HG02759 (cell line): ENCODE measurements around the gene APOC3.
"Not testable (repeated sequence)": the region's sequence is repeated elsewhere in the genome, so short reads cannot be mapped to it uniquely, and the experiment has no call there.

Source experiments
- ATAC-seq: cut with Tn5 transposase; IDR thresholded peaks from one replicate; pipeline ENCODE4 v1.9.1; 2021; ENCODE audit warnings: mild to moderate bottlenecking, moderate library complexity; ENCODE audit not compliant: unreplicated experiment

Gene APOC3

GRCh38 chr11:116801662-116802061 lies 28.0 kb upstream of the APOC3 start:
- not testable (repeated sequence) for ATAC-seq

DNA sequence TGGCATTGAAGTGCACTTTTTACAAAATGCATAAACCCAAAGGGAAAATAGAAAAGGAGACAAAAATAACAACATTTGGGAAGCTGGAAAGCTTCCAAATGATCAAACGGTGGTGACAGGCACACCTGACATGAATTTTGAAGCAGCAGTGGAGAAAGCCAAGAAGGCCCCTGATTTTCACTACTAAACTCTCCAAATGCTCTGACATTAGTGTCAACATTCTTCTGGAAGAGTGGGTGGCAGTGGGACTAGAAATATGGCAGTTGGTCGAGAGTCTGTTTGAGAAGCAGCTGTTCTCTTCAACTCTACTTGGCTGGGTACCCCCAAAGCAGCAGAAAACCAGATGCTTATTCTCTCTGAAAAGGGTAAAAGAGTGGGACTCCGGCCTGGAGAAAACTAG lies 25.7 kb upstream of the APOC3 start:
- no peak for ATAC-seq

GRCh38 chr11:116807601-116808261 lies 22.0 kb upstream of the APOC3 start:
- no peak for ATAC-seq

- ATAC-seq = no peak
These were observed 21.2 kb upstream of the APOC3 start for GRCh38 chr11:116808262-116809175.

DNA sequence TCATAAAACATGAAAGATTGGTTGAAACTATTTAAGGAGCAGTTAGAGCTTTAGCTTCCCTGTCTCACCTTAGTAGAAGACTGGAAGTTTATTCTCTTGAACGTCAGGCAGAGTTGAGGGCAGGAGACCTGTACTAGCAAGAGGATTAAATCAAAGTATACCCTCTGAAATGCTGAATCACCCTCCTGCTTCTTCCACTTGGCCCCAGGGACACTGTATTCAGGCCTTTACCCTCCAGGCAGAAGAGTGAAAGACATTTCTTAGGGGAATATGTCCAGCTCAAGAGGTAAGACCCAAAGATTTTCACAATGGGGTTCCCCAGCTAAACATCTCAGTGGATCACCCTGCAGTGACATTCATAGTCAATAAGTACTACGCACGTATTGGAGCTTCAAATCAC lies 18.5 kb upstream of the APOC3 start:
- no peak for ATAC-seq

- ATAC-seq = no peak
These were observed 17.6 kb upstream of the APOC3 start for GRCh38 chr11:116812109-116812508.

DNA sequence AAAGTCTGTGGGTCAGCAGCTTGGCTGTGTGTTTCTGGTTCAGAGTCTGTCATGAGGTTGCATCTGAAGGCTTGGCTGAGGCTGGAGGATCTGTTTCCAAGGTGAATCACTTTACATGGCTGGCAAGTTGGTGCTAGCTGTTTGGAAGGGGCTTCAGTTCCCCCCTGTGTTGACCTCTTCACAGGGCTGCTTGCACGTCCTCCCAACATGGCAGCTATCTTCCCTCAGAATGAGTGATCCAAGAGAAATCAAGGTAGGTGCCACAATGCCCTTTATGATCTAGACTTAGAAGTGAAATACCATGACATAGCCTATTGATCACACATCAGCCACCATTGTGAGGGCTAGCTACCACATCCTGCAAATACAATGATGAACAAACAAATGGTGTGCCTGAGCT lies 16.5 kb upstream of the APOC3 start:
- ATAC-seq = no peak

- no peak for ATAC-seq
These were observed 15.8 kb upstream of the APOC3 start for GRCh38 chr11:116813781-116814471.

GRCh38 chr11:116814502-116814901 lies 15.2 kb upstream of the APOC3 start:
- no peak for ATAC-seq

DNA sequence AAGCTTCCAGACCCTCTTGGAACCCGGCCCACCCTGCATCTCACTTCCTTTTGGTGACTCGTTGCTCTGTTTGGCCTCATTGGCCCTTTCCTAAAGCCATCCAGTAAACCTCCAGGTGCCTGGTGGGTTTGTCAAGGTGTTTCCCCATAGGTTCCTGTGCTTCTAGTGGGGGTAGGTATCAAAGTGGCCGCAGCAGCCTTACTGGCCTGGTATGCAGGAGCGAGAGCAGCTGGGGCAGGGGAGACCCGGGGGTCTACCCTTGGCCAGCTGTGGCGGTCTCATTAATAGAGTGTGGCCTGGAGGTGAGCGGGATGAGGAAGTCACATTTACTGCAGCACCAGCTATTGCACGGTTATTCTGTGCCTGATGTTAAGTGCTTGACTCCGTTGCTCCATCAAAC lies 10.7 kb upstream of the APOC3 start:
- ATAC-seq = no peak

- ATAC-seq = no peak
These were observed 8.4 kb upstream of the APOC3 start for GRCh38 chr11:116821050-116821918.

DNA sequence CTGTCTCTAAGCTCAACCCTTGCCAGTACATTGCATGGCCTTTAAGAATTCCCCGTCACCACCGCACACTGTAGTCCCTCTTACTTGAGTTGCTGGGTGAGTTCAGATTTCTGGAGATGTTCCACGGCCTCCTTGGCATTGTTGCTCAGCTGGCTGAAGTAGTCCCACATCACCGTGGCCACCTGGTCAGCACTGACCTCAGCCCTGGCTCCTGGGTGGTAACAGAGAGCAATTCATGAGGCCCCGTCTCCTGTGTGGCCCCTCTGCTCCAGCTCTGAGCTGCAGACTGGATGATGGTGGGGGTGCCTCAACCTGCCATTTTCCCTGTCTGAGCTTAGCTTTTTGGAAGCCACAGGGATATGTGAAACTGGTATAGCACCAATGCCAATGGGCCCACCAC lies 7.1 kb upstream of the APOC3 start:
- ATAC-seq = no peak

DNA sequence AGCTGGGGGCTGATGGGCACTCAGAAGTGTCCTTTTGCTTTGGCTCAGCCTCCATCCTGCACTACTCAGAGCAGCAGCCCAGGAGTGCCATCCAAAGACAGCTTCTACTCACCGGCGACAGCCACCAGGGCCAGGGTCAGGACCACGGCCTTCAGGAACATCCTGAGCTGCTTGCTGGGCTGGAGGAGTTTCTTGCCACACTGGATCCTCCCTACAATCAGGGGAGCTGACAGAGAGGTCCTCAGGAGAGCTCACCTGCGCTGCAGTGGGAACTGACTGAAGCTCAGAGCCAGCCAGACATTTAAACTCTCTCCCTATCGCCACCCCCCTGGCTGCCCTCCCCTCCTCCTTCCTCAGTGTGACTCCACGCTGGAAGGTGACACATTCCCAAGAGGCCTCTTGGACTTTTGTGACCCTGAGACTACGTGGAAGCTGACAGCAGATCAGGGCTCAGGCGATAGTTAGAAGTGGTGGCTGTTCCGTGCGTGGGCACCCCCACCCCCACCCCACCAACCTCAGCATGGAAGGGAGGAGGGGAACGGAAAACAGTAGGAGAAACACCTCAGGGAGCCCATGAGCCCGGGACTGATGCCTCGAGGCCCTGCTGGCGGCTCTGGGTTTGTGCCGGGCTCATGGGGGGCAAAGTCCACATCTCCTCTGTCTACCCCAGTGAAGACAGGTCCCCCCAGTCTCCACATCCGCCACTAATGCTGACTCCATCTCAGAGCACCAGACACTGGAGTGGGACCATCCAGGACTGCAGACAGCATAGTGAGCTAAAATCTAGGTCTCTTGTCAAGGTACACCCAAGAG lies 6.5 kb upstream of the APOC3 start, which contains the start of gene APOA4:
TSS of gene APOA4 (minus strand) at position 274 of the 813 bp plus-strand sequence. CDS start at position 161, 113 bp downstream.
- ATAC-seq = no peak

- no peak for ATAC-seq
These were observed 4.3 kb upstream of the APOC3 start for GRCh38 chr11:116825434-116825833.

GRCh38 chr11:116825854-116826750 lies 3.6 kb upstream of the APOC3 start:
- ATAC-seq = no peak

- ATAC-seq = no peak
These were observed 2.8 kb upstream of the APOC3 start for GRCh38 chr11:116826751-116827431.

GRCh38 chr11:116827461-116827860 lies 2.2 kb upstream of the APOC3 start:
- no peak for ATAC-seq
